Choroid plexus epithelial cell (primary cell): Measurements from ENCODE around the gene ACSS3.
"Not testable (repeated sequence)": the region's sequence is repeated elsewhere in the genome, so short reads cannot be mapped to it uniquely, and the experiment has no call there.

Experiments used
- DNase-seq: peaks from one replicate; pipeline ENCODE4 v3.0.0-alpha.2; 2010; ENCODE audit warnings: low read depth
- H3K4me3 ChIP-seq: 2 replicates; pipeline ENCODE4 v1.5.1; 2011; ENCODE audit warnings: low read depth, mild to moderate bottlenecking, control low read depth, low read length, moderate library complexity
- TF ChIP-seq, protein P1 (sequence below): conservative IDR thresholded peaks from 2 replicates; pipeline ENCODE4 v1.5.1; 2011; ENCODE audit warnings: low read depth, mild to moderate bottlenecking, control low read depth, inconsistent platforms, low read length, moderate library complexity

The ACSS3 gene, protein sequence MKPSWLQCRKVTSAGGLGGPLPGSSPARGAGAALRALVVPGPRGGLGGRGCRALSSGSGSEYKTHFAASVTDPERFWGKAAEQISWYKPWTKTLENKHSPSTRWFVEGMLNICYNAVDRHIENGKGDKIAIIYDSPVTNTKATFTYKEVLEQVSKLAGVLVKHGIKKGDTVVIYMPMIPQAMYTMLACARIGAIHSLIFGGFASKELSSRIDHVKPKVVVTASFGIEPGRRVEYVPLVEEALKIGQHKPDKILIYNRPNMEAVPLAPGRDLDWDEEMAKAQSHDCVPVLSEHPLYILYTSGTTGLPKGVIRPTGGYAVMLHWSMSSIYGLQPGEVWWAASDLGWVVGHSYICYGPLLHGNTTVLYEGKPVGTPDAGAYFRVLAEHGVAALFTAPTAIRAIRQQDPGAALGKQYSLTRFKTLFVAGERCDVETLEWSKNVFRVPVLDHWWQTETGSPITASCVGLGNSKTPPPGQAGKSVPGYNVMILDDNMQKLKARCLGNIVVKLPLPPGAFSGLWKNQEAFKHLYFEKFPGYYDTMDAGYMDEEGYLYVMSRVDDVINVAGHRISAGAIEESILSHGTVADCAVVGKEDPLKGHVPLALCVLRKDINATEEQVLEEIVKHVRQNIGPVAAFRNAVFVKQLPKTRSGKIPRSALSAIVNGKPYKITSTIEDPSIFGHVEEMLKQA

DNA sequence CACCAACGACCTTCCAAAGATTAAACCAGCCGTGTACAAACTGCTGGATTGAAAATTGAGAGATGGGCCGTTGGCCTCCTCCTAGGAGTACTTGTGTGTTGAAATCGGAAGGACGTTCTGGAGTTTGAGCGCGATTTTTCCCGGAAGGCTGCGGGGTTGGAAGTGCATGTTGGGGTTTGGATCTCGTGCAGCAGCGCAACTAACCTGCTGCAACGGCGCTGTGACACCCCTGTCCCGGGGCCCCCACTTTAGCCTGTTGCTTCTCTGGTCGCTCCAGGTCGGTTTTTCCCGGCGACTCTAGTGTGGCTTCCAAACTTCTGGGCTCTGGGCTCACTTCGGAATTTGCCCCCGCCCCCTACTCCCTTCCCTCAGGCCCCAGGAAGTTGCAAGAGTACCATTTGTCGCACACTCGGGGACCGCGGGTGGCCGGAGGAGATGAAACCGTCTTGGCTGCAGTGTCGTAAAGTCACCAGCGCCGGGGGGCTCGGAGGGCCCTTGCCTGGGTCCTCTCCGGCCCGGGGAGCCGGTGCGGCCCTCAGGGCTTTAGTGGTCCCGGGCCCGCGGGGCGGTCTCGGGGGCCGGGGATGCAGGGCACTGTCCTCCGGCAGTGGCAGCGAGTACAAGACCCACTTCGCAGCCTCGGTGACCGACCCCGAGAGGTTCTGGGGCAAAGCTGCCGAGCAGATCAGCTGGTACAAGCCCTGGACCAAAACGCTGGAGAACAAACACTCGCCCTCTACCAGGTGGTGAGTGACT is at the start of gene ACSS3:
Gene ACSS3 (plus strand): TSS at position 394 of the 756 bp plus-strand sequence. CDS start 42 bp downstream, at position 436.
- DNase-seq = peak; percentile 54
- peak within 1 kb of the TSS; percentile 75 for H3K4me3 ChIP-seq
- TF ChIP-seq, protein P1, sequence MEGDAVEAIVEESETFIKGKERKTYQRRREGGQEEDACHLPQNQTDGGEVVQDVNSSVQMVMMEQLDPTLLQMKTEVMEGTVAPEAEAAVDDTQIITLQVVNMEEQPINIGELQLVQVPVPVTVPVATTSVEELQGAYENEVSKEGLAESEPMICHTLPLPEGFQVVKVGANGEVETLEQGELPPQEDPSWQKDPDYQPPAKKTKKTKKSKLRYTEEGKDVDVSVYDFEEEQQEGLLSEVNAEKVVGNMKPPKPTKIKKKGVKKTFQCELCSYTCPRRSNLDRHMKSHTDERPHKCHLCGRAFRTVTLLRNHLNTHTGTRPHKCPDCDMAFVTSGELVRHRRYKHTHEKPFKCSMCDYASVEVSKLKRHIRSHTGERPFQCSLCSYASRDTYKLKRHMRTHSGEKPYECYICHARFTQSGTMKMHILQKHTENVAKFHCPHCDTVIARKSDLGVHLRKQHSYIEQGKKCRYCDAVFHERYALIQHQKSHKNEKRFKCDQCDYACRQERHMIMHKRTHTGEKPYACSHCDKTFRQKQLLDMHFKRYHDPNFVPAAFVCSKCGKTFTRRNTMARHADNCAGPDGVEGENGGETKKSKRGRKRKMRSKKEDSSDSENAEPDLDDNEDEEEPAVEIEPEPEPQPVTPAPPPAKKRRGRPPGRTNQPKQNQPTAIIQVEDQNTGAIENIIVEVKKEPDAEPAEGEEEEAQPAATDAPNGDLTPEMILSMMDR = no peak

DNA sequence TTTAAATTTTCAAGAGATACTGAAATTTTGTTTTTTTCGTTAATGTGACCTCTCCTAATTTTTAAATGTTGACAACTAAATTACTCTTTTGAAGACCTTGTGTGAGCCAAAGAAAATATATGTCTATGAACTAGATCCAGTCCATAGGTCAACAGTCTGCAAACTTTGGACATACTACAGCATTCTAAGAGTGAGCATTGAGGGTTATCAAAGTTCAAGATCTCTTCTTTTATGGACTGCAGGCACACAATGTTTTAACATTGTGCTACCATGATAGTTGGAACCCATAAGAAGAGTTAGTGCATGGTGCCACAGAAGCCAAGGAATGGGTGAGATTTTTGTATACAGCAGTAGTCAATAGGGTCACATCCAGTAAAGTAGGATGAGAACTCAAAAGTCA is 43.0 kb upstream of the ACSS3 start:
- TF ChIP-seq, protein P1 = no peak
- no peak overlapping the region for H3K4me3 ChIP-seq
- no peak for DNase-seq

DNA sequence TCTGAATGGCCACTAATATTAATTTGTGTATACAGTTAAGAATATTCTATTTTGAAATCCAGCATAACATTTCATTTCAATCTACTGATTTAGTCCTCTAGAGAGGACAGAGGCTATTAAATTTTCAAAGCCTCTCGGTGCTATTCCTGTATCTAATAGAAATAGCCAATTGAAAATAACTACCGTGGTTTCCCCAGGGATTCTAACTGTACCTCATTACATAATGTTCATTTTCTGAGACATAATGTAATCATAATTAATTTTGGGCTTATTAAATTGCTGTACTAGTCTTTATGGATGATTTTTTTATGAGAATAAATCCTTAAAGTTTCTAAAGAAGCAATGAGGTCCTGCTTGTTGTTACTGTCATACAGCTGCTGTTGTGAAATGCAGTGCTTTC is 38.6 kb upstream of the ACSS3 start:
- TF ChIP-seq, protein P1 = no peak
- no peak overlapping the region for H3K4me3 ChIP-seq
- DNase-seq = peak; percentile 3

DNA sequence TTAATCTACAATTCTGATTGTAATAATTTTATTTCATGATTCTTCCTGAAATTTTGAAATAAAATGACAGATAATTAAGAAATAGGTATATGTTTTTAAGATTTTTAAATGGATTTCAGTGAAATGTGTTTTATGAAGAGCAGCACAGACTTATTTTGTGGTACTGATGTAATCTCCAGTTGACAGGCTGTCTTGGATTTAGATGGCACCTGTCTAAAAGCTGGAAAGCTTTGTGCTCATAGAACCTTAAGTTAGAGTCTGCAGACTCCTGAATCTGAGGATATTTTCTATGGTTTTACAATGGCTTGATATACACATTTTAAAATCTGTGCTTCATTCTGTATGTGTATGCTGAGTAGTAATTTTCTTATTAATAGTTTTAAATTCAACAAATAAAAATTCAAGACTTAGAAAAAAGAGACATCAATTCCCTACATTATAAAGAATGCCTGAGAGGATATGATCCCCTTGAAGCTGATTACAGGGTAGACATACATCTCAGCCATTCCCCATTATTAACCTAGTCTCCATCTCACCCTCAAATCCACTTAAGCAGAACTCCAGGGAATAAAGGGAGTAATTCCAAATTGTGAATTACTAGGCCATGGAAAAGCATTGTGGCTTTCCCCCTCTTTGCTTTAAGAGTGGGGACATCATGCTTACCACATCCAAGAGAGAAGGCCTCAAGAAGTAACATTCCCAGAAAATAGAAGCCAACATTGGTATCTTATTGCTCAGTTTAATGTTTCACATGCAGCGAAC is 33.7 kb upstream of the ACSS3 start:
- TF ChIP-seq, protein P1 = no peak
- DNase-seq = no peak
- no peak overlapping the region for H3K4me3 ChIP-seq

DNA sequence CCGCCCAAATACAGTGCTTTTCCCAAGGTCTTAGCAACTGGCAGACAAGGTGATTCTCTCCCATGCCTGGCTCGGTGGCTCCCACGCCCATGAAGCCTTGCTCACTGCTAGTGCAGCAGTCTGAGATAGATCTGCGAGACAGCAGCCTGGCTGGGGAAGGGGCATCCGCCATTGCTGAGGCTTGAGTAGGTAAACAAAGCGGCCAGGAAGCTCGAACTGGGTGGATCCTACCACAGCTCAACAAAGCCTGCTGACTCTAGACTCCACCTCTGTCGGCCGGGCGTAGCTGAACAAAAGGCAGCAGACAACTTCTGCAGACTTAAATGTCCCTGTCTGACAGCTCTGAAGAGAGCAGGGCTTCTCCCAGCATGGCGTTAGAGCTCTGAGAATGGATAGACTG is 12.9 kb upstream of the ACSS3 start:
- H3K4me3 ChIP-seq, DNase-seq: not testable (repeated sequence)

DNA sequence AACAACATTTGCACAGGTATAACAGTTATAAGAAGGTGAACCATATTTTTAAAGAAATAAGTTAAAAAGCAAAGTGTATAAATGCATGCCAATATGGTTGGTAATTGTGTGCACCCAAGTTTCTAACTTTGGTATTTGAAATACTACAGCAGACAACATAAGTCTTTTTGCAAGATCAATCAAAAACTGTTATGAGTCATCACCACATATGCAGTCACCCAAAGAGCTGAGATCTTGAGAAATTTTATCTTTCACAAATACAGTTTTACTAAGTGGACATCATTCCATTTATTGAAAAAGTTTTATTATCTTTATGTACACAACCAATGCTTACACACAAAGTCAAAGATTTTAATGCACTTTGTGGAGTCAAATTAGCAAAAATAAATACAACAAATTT is 7.0 kb upstream of the ACSS3 start:
- TF ChIP-seq, protein P1 = no peak
- no peak overlapping the region for H3K4me3 ChIP-seq
- peak; percentile 43 for DNase-seq
